Glutamatergic neuron (in vitro differentiated cells): ENCODE data around the gene S1PR4. TPM values are rescaled to one million over a fixed set of nuclear protein-coding genes. Genes with fewer than 3 reads are reported as not detected.
"Not testable (repeated sequence)": the region's sequence is repeated elsewhere in the genome, so short reads cannot be mapped to it uniquely, and the experiment has no call there.

Experiments used
- DNase-seq: peaks from one replicate; pipeline ENCODE4 v3.0.0; 2022
- H3K27ac Mint-ChIP-seq: one replicate; pipeline ENCODE4 v1.8.0; 2020; ENCODE audit warnings: mild to moderate bottlenecking, mixed read lengths, inconsistent platforms; ENCODE audit not compliant: unreplicated experiment
- H3K27me3 Mint-ChIP-seq: one replicate; pipeline ENCODE4 v1.8.0; 2020; ENCODE audit warnings: mild to moderate bottlenecking, moderate library complexity, mixed read lengths, inconsistent platforms; ENCODE audit not compliant: unreplicated experiment
- H3K36me3 Mint-ChIP-seq: one replicate; pipeline ENCODE4 v1.8.0; 2020; ENCODE audit warnings: mild to moderate bottlenecking, mixed read lengths, inconsistent platforms; ENCODE audit not compliant: unreplicated experiment
- H3K4me1 Mint-ChIP-seq: one replicate; pipeline ENCODE4 v1.8.0; 2020; ENCODE audit warnings: mild to moderate bottlenecking, low read depth, mixed read lengths, inconsistent platforms; ENCODE audit not compliant: unreplicated experiment
- H3K4me3 Mint-ChIP-seq: one replicate; pipeline ENCODE4 v1.8.0; 2020; ENCODE audit warnings: mild to moderate bottlenecking, mixed read lengths, inconsistent platforms; ENCODE audit not compliant: unreplicated experiment
- H3K9me3 Mint-ChIP-seq: one replicate; pipeline ENCODE4 v1.8.0; 2020; ENCODE audit warnings: mild to moderate bottlenecking, moderate library complexity, mixed read lengths, inconsistent platforms; ENCODE audit not compliant: unreplicated experiment
- total RNA-seq: library from RNA; stranded (reverse); fragmentation: NEBNext Ultra II Directional; extraction: Animal tissue kit (Norgen Biotek cat#: 25700); gene quantifications from one replicate; pipeline ENCODE4 v1.2.1, GENCODE V29; 2021; ENCODE audit not compliant: unreplicated experiment
- TF ChIP-seq, protein P1 (sequence below): fragments of 200-600 bp; sonication (generic); IDR thresholded peaks from one replicate; pipeline ENCODE4 v1.5.0; 2021; ENCODE audit not compliant: partially characterized antibody, unreplicated experiment

S1PR4 gene
- total RNA-seq, 1 donor from 2014 or later: not detected

DNA sequence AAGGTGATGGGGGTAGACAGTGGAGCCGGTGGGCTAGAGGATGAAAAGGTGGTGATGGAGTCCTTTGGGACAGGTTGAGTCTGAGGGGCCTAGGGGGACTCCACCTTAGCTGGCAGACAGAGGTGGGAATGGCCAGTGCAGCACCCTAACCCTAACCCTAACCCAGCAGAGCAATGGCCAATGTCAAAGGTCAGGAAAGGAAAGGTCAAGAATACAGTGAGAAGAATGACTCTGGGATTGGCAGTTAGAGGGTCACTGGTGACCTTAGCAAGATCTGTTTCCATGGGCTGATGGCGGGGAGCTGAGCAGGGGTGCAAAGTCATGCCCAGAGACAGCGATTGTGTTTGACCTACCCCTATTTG lies 26.2 kb upstream of the S1PR4 start:
- H3K36me3 Mint-ChIP-seq: peaks cover 3% of the 10 kb centered on the region
- DNase-seq: no peak
- peaks cover 19% of the 10 kb centered on the region for H3K4me1 Mint-ChIP-seq
- no peak overlapping the region for H3K4me3 Mint-ChIP-seq
- TF ChIP-seq, protein P1, sequence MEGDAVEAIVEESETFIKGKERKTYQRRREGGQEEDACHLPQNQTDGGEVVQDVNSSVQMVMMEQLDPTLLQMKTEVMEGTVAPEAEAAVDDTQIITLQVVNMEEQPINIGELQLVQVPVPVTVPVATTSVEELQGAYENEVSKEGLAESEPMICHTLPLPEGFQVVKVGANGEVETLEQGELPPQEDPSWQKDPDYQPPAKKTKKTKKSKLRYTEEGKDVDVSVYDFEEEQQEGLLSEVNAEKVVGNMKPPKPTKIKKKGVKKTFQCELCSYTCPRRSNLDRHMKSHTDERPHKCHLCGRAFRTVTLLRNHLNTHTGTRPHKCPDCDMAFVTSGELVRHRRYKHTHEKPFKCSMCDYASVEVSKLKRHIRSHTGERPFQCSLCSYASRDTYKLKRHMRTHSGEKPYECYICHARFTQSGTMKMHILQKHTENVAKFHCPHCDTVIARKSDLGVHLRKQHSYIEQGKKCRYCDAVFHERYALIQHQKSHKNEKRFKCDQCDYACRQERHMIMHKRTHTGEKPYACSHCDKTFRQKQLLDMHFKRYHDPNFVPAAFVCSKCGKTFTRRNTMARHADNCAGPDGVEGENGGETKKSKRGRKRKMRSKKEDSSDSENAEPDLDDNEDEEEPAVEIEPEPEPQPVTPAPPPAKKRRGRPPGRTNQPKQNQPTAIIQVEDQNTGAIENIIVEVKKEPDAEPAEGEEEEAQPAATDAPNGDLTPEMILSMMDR: no peak
- H3K27me3 Mint-ChIP-seq: peaks cover 8% of the 10 kb centered on the region
- peaks cover 9% of the 10 kb centered on the region for H3K9me3 Mint-ChIP-seq
- no peak overlapping the region for H3K27ac Mint-ChIP-seq

DNA sequence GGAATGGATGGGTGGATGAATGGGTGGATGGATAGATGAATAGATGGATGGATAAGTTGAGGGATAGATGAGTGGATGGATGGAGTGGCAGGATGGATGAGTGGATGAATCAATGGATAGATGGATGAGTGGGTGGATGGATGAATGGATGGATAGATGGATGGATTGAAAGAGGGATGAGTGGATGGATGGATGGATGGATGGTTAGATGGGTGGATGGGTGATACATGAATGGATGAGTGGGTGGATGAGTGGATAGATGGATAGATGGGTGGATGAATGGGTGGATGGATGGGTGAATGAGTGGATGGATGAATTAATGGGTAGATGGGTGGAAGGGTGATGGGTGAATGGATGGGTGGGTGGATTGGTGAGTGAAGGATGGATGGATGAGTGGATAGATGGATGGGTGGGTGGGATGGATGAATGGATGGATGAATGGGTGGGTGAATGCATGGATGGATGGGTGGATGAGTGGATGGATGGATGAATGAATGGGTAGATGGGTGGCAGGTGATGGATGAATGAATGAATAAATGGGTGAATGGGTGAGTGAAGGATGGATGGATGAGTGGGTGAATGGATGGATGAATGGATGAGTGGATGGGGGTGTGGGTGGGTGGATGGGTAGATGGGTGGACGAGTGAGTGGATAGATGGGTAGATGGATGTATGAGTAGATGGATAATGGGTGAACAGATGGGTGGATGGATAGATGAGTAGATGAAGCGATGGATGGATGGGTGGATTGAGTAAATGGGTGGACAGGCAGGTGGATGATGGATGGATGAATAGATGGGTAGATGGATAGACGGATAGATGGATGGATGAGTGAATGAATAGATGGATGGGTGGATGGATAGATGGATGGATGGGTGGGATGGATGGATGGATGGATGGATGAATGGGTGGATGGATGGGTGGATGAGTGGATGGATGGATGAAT lies 25.0 kb upstream of the S1PR4 start:
- no peak overlapping the region for H3K4me3 Mint-ChIP-seq
- peaks cover 8% of the 10 kb centered on the region for H3K27me3 Mint-ChIP-seq
- no peak for DNase-seq
- peaks cover 19% of the 10 kb centered on the region for H3K4me1 Mint-ChIP-seq
- H3K36me3 Mint-ChIP-seq: peaks cover 3% of the 10 kb centered on the region
- peaks cover 9% of the 10 kb centered on the region for H3K9me3 Mint-ChIP-seq
- H3K27ac Mint-ChIP-seq: no peak overlapping the region
- TF ChIP-seq, protein P1: no peak

DNA sequence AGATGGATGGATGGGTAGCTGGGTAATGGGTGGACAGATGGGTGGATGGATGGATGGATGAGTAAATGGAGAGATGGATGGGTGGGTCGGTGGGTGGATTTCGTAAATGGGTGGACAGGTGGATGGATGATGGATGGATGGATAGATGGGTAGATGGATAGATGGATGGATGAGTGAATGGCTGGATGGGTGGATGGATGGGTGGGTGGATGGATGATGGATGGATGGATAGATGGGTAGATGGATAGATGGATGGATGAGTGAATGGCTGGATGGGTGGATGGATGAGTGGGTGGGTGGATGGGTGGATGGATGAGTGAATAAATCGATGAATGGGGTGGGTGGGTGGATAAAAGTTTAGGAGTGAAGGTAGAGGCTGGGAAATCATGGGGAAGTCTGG lies 24.1 kb upstream of the S1PR4 start:
- not testable (repeated sequence) for H3K9me3 Mint-ChIP-seq, DNase-seq, H3K36me3 Mint-ChIP-seq, H3K27me3 Mint-ChIP-seq, H3K27ac Mint-ChIP-seq, H3K4me3 Mint-ChIP-seq
- H3K4me1 Mint-ChIP-seq: peaks cover 16% of the 10 kb centered on the region

DNA sequence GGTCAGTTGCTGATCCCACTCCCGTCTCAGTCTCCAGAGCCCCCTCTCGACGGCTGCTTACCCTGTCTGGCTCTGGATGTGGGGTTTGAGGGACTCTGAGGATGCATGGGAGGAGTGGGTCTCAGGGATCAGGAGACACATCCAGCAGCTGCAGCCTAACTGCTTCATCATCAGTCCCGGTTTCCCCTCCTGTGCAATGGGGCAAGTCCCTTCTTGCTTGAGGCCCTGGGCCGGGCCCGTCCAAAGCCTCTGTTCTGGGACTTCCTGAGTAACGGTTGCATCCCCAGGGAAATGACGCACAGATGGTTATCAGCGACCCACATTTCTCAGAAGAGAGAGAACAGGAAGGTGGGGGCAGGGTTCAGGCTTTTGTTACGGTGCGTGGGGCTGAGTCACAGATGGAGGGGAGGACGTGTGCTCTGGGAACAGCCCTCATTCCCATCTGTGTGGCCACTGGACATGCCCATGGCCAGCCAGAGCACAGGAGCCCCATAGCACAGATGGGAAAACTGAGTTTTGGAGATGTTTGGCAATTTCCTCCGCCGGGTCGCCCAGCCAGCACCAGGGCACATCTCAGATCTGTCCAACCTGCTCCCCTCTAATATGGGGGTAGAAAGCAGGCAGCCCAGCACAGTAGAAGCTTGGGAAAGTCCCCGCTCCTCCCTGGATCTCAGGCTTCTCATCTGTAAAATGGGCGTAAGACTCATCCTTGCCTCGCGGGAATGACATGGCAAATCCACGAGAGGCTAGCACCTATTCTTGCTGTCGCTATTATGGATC lies 23.4 kb upstream of the S1PR4 start:
- Mint-ChIP-seq H3K4me3 (no peak overlapping the region), H3K27me3 (peaks cover 7% of the 10 kb centered on the region), H3K4me1 (peaks cover 12% of the 10 kb centered on the region), H3K36me3 (peaks cover 3% of the 10 kb centered on the region), H3K9me3 (peaks cover 2% of the 10 kb centered on the region), H3K27ac (no peak overlapping the region)
- DNase-seq: no peak
- TF ChIP-seq, protein P1: no peak

DNA sequence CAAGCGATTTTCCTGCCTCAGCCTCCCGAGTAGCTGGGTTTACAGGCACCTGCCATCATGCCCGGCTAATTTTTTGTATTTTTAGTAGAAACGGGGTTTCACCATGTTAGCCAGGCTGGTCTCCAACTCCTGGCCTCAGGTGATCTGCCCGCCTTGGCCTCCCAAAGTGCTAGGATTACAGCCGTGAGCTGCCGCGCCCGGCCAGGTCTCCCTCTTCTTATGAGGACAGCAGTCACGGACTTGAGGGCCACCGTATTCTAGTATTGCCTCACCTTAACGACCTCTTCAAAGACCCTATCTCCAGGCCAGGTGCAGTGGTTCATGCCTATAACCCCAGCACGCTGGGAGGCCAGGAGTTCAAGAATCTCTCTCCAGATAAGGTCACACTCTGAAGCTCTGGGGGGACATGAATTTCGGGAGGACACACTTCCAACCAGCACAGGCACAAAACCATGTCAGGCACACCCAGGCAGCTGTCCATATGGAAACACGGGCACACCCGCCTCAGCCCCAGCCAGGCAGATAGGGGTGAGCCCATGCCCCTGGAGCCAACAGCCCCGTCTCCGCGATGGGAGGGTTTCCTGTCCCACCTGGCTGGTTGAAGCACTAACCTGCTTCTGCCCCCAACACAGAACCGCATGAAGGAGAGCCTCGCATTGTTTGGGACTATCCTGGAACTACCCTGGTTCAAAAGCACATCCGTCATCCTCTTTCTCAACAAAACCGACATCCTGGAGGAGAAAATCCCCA lies 21.3 kb upstream of the S1PR4 start:
- DNase-seq: no peak
- Mint-ChIP-seq H3K4me1 (peaks cover 9% of the 10 kb centered on the region), H3K36me3 (peaks cover 3% of the 10 kb centered on the region), H3K4me3 (no peak overlapping the region), H3K9me3 (peaks cover 2% of the 10 kb centered on the region), H3K27ac (peak overlapping the region; percentile 12), H3K27me3 (peaks cover 7% of the 10 kb centered on the region)
- TF ChIP-seq, protein P1: no peak
